Measurements from ENCODE around the gene FOXD1.
"Not testable (repeated sequence)": the region's sequence is repeated elsewhere in the genome, so short reads cannot be mapped to it uniquely, and the experiment has no call there.

Gene FOXD1

DNA sequence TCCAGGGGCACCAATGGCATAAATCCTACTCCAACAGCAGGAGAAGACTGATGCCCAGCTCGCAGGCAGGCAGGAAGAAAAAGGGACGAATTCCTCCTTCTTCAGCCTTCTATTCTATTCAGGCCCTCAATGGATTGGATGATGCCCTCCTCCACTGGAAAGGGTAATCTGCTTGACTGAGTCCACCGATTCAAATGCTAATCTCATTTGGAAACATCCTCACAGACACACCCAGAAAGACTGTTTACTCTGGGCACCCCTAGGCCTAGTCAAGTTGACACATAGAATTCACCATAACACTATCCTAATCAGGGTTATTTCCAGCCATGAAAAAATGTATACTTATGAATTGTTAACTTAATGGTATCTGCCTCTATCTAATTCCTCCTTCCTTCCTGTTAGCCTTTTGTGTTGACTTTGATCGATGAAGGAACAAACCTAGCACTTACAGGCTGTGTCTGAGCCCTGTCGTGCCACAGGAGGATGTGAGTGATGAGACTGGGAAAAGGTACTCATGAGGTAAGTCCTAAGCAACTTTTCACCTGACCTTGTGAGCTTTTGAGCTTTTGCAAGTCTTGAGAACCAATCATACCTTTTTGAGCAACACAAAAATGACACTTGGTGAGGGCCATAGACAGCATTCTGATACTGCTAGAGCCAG lies 36.5 kb downstream of the FOXD1 start:
- DNase-seq, result no peak

DNA sequence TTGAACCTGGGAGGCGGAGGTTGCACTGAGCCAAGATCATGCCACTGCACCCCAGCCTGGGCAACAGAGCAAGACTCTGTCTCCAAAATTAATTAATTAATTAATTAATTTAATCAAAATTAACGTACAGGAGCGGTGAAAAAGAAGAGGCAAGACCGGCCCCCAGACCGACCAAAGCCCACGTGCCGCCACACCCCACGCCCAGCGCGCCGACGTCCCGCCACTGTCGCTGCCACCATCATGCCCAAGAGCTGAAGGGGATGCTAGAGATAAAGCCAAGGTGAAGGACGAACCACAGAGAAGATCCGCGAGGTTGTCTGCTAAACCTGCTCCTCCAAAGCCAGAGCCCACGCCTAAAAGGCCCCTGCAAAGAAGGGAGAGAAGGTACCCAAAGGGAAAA lies 38.6 kb downstream of the FOXD1 start:
- DNase-seq, result not testable (repeated sequence)

DNA sequence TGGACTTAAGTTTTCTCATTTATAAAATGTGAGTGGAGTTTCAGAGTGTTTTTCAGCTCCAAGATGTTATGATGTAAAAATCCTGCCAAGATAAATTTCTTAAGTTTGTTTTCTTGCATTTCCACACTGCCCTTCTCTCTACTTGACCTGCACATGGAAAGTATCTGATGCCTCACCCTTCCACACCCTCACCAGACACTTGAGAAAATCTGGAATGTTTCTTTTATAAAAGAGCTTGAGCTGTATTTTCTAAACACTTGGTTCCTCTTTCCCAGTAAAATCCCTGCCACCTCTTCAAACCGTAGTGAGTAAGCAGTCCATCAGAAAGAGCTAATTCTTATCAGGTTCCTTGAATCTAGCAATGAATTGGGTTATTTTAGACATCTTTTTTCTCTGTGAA lies 42.9 kb downstream of the FOXD1 start:
- no peak for DNase-seq

DNA sequence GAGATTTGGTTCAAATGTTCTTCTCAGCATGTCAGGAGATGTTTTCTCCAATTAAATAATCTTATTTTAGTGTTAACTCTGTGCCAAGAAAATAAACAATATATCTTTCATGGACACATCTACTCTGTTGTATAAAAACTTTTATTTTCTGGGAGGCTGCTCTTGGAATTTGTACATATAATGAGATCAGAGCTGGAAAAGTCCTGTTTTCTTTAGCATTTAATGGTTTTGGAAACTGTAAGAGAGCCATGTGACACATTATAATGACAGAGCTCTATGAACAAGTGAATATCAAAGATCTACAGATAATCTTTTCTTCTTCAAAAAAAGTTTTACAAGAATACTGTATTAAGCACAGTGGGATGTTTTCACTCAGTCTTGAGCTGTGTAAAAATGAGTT lies 48.8 kb downstream of the FOXD1 start:
- DNase-seq, result no peak
